ENCODE measurements around the gene GSN. TPM values are rescaled to one million over a fixed set of nuclear protein-coding genes. Genes with fewer than 3 reads are reported as not detected.

The GSN gene
- total and polyA plus RNA-seq, 10 of the 15 experiments (the other 5 are each of a cell fraction or from before 2014, with no cell fraction given), result 0.66 to 9.2 (median 6.2) TPM

- no peak for FAIRE-seq
- no peak overlapping the region for H3K4me2 ChIP-seq (ENCODE audit: control insufficient read depth, insufficient read depth)
Observed at GRCh38 chr9:121226175-121226574, 41.8 kb upstream of the GSN start.

More at GRCh38 chr9:121226175-121226574, 41.8 kb upstream of the GSN start:
- no TSS peak for BruUV-seq (replicated peaks)
- Histone ChIP-seq H3K36me3 (ENCODE audit: control insufficient read depth in 2 of 2, insufficient read depth in 2 of 2, low read length in 1 of 2) (no peaks in the 10 kb centered on the region), H3K9ac (ENCODE audit: control insufficient read depth, insufficient read depth, low read length) (no peak overlapping the region), H3K4me3 (no peak overlapping the region), H2AFZ (ENCODE audit: control insufficient read depth, low read depth, low read length) (no peak overlapping the region), H3K27ac (ENCODE audit: control insufficient read depth, insufficient read depth) (no peak overlapping the region), H3K79me2 (ENCODE audit: control insufficient read depth, insufficient read depth, low read length) (no peaks in the 10 kb centered on the region), H4K20me1 (ENCODE audit: control insufficient read depth, insufficient read depth) (no peaks in the 10 kb centered on the region), H3K27me3 (replicated peaks in 1 of 2; ENCODE audit: control insufficient read depth in 2 of 2, insufficient read depth in 2 of 2, low read length in 1 of 2) (no peaks in the 10 kb centered on the region), H3K4me1 (ENCODE audit: control insufficient read depth, insufficient read depth, low read length) (no peaks in the 10 kb centered on the region), H3K9me3 (replicated peaks; ENCODE audit: control insufficient read depth, insufficient read depth, low read length) (no peaks in the 10 kb centered on the region)
- RAD21 ChIA-PET (ENCODE audit: unreplicated experiment), result no interaction called here
- POLR2A ChIA-PET, result interaction anchor here (1.8 kb wide), 1 partner anchor 8 kb away, joined by 5 read pairs; no protein-coding TSS in a partner anchor
- no peak for TF ChIP-seq TCF12 (IDR thresholded peaks at IDR 0.05; ENCODE audit: low read depth, low read length)
- no peak for TF ChIP-seq HCFC1 (IDR thresholded peaks at IDR 0.05; ENCODE audit: low read length)
- TF ChIP-seq WRNIP1 (IDR thresholded peaks at IDR 0.05; ENCODE audit: borderline replicate concordance, low read depth, low read length), result no peak
- no peak for TF ChIP-seq IRF3 (IDR thresholded peaks at IDR 0.05)
- no peak for TF ChIP-seq TAF1 (IDR thresholded peaks at IDR 0.05; ENCODE audit: borderline replicate concordance, low read depth, low read length)
- TF ChIP-seq NFYB (IDR thresholded peaks at IDR 0.05; ENCODE audit: insufficient read depth, low read depth, low read length), result no peak
- no peak for TF ChIP-seq ZNF622 (IDR thresholded peaks at IDR 0.05)
- TF ChIP-seq USF1 (IDR thresholded peaks at IDR 0.05; ENCODE audit: borderline replicate concordance, extremely low read length, insufficient read depth, low read depth, low read length), result no peak
- no peak for TF ChIP-seq ASH2L (IDR thresholded peaks at IDR 0.05; ENCODE audit: borderline replicate concordance, low read depth)
- TF ChIP-seq ZNF274 (IDR thresholded peaks at IDR 0.05; ENCODE audit: insufficient read depth, insufficient read length), result no peak
- TF ChIP-seq ZBED1 (IDR thresholded peaks at IDR 0.05; ENCODE audit: borderline replicate concordance), result no peak
- no peak for TF ChIP-seq SIN3A (IDR thresholded peaks at IDR 0.05; ENCODE audit: low read depth, low read length)
- TF ChIP-seq GATAD2B (conservative IDR thresholded peaks at IDR 0.05; ENCODE audit: low read depth), result no peak
- DNase-seq (ENCODE audit: low read depth, low spot score) (no peak), ATAC-seq (no peak)
- CTCF ChIA-PET, result interaction anchor here (0.6 to 2.3 kb wide), 5 partner anchors 12 to 273 kb away, joined by 3 to 9 read pairs (median 4); no protein-coding TSS in a partner anchor
- intact Hi-C loops (cut with micrococcal nuclease; ENCODE audit: unreplicated experiment) (no loop called here), in situ Hi-C loops (cut with MboI) (no loop called here)
- WGBS (ENCODE audit: insufficient coverage, insufficient replicate concordance, low lambda C conversion rate, missing lambda C conversion rate), result 67% methylated on average over 2 of the region's 2 CpGs
- SMC1A ChIA-PET (ENCODE audit: uncharacterized antibody, unreplicated experiment), result interaction anchor here (1.2 kb wide), 1 partner anchor 13 kb away, joined by 4 read pairs; no protein-coding TSS in a partner anchor
